GM18870 (cell line): ENCODE measurements around the gene FKBP5.
"Not testable (repeated sequence)": the region's sequence is repeated elsewhere in the genome, so short reads cannot be mapped to it uniquely, and the experiment has no call there.

Experiments used
- ATAC-seq: cut with Tn5 transposase; IDR thresholded peaks from one replicate; pipeline ENCODE4 v1.9.1; 2021; ENCODE audit warnings: moderate library complexity; ENCODE audit not compliant: unreplicated experiment

Gene FKBP5

DNA sequence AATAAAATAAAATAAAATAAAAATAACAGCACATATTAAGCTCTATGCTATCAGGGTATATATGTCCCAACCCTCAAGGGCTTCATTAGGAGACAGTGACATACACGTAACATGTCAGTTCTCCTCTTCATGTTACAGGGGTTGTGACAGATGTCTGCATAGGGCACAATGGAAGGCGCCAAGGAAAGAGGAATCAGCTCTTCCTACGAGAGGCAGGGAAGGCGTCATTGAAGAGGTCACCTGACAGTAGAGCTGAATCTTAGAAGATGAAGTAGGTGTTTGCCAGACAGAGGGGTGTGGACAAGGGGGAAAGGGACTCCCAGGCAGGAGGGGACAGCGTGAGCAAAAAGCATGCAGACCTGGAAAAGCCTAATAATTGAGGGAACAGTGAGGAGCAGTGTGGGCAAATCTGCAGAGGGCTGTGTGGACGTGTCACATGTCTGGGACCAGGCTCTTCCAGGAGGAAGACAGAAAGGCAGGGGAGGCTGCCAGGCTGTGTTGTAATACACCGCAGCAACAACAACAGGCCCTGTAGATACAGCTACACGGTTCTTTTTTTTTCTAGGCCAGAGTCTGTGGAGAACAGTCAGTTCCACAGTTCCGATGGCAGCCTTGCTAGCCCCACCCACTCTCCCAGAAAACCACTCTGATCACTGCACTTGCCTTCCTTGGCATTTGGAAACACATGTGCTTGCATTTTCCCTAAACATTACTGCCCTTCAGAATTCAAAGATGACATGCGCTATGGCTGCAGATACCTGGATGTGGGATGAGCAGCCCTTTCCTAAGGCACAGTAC is 2.5 kb upstream of the FKBP5 start:
- no peak for ATAC-seq

DNA sequence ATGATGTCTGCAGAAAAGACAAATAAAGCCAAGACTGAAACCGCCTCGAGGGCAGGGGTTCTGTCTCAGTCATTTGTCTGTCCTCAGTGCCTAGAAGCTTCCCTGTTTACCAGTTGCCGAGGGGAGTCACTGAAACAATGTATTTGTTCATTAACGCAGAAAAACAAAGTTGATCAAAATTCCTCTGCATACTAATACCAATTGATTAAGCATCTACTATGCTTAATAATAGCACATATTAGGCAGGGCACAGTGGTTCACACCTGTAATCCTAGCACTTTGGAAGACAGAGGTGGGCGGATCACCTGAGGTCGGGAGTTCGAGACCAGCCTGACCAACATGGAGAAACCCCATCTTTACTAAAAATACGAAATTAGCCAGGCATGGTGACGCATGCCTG is 1.8 kb upstream of the FKBP5 start:
- ATAC-seq = no peak

DNA sequence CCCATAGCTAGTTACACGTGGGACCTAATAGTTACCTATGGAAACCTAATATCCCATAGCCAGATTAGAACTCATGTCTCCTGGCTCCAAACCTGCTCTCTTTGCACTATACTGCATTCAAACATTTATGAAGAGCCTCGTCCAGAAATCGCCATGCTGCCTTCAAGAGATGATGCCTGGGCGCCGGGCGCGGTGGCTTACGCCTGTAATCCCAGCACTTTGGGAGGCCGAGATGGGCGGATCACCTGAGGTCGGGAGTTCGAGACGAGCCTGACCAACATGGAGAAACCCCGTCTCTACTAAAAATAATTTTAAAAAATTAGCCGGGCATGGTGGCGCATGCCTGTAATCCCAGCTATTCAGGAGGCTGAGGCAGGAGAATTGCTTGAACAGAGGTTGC is 1.3 kb upstream of the FKBP5 start:
- not testable (repeated sequence) for ATAC-seq

DNA sequence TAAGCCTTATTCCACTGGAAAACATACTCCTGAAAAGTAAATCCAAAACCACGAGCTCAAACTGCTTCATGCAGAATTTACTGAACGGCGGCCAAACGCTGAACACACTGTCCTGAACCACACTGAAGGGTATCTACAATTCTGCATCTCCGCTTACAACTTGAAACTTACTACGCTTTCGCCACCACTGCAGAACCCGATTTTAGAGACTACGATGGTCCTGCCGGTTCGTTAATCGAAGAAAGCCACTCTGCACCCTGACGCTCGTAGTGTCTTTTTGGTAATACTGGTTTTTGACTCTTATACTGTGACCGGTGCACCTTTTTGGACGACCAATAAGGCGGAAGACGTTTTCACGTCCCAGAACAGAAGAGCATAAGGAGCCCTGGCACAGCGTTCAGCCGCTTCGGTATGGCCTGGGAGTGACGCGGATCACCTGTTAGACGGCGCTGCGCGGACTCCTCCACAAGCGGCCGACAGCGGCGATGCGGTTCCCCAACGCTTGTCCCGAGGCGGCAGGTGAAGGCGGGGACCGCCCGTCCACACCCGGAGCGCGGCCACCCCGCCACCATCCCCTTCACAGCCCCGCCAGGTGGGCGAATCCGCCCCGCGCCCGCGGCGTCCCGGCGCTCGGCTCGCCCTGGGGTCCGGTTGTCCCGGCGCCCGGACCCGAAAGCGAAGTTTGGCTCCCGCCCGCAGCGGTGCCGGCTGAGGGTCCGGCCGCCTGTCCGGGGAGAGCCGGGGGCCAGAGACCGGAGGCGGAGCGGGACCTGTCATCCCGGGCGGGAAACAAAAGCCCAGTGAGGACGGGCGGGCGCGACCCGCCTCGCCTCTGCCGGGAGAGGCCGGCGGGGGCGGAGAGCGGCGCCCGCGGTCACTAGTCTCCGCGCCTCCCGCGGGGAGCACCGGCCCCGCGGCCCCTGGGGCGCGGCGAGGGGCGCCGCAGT is 784 bp downstream of the FKBP5 start:
- ATAC-seq = no peak

DNA sequence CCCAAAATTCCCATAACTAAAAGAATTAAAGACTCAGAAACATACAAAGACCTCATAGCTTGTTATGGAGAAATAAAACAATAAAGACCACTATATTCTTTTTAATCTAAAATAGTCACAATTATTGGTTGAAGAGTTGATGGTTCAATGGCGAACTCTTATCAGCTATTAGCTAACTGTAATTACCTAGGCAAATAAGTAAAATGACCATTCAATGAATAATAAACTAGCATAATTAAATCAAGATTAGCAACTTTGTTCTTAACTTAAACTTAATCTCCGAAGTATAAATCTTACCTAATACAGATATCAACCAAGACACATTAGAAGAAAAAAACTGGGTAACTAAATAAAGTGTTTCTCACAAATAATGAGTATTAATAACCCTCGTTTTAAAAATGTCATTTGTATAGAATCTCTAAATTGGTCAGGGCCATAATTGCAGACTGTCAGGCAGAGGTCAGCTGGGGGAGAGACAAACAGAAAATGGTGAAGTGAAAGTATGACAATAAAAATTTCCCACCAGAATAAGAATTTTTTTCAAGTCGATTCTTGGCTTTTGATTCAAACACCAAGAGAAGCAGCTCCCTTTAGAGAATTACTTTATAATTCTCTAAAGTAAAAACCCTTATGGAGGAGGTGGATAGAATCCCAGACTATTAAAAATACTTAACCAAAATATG is 1.7 kb downstream of the FKBP5 start:
- ATAC-seq = no peak

DNA sequence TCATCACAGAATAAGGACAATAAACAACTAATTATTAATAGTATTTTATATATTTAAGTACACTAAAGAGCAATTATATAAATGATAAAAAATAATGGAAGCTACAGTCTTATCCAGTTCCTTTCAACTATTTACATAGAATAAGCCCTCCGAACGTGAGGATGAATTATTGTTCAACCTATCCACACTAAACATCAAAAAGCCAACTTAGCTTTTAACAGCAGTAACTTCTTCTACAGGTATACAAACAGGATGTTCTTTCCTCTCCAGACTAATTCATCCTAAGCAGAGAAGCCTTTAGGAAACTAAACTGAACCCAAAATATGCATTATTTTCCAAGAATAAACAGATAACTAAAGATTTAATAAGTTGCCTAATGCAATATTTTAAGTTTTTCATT is 2.3 kb downstream of the FKBP5 start:
- ATAC-seq = no peak

DNA sequence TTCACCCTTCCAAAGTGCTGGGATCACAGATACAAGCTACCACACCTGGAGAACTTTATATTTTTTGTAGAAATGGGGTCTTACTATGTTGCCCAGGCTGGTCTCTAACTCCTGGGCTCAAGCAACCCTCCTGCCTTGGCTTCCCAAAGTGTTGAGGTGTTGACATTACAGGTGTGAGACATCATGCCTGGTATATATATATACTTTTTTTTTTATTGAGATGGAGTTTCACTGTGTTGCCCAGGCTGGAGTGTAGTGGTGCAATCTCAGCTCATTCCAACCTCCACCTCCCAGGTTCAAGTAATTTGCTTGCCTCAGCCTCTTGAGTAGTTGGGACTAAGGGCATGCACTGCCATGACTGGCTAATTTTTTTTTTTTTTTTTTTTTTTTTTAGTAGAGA is 5.4 kb downstream of the FKBP5 start:
- ATAC-seq = no peak

DNA sequence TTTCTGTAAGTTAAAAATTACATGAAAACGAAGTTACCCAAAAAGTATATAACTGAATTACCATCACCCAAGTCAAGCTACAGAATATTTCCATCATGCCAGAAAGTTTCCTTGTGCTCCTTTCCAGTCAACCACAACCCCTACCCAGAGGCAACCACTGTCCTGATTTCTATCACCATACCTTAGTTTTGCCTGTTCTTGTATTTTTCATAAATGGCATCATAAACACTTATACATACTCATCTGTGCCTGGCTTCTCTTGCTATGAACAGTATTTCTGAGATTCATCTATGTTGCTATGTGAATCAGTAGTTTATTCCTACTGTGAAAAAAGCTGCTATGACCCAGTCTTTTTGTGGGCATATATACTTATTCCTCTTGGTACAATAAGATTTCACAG is 7.4 kb downstream of the FKBP5 start:
- ATAC-seq = no peak

DNA sequence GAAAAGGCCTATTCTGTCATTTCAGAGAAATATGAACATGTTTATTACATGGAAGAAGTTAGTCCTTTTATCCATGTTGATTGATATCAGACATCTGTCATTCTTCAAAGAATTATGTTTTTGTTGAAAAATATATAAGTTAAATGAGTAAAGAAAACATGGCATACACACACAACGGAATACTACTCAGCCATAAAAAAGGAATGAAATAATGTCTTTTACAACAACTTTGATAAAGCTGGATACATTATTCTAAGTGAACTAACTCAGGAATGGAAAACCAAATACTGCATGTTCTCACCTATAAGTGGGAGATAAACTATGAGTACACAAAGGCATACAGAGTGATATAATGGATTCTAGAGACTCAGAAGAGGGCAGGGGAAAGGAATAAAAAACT is 9.3 kb downstream of the FKBP5 start:
- ATAC-seq = no peak

DNA sequence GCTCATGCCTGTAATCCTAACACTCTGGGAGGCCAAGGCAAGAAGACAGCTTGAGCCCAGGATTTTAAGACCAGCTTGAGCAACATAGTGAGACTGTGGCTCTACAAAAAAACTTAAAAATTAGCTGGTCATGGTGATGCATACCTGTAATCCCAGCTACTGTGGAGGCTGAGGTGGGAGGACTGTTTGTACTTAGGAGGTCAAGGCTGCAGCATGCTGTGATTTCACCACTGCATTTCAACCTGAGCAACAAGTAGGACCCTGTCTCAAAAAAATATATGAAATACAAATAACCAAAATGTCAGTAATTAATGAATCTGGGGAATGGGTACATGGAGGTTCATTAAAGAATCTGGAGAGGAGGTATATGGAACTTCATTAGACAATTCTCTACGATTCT is 9.9 kb downstream of the FKBP5 start:
- no peak for ATAC-seq

DNA sequence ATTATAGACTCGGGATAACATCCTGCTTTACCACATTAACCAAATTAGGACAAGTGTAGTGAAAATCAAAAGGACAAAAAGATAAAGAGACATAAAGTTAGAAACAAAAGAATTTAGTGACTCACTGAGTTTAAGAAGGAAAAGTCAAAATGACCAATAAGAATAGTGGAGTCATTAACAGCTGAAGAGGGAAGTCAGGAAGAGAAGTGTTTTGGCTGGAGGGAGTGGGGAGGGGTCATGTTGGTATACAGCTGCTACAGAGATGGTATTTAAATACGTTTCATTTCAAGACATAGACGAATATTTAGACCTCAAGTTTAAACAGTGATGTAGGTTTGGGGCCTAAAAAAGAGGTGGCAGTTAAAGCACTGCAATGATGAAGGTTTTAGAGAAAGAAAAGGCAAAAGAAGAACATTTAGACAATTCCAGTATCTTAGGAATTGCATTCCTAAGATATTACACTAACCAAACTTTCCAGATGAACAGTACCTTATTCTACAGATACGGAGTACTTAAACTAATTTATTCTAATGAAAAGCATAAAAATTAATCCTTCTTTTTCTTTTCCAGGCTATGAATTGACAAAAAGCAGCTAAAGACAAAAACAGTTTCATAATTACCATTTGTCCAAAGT is 10.6 kb downstream of the FKBP5 start:
- no peak for ATAC-seq

DNA sequence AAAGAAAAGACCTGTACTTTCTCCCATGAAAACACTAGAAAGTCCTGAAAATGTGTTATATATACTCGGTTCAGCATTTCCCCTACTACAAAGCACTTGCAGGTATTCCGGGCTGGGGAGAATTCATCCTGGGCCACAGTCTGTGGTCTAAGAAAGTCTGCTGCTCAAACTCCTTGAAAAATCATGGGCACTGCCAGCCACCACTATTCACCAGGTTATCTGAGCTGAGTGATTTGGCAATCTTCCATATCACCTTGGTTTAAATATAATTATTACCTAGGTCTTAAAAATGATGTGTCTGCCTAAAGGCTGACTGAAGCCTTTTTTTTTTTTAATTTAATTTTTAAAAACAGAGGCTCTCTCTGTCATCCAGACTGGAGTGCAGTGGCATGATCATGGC is 11.3 kb downstream of the FKBP5 start:
- no peak for ATAC-seq

DNA sequence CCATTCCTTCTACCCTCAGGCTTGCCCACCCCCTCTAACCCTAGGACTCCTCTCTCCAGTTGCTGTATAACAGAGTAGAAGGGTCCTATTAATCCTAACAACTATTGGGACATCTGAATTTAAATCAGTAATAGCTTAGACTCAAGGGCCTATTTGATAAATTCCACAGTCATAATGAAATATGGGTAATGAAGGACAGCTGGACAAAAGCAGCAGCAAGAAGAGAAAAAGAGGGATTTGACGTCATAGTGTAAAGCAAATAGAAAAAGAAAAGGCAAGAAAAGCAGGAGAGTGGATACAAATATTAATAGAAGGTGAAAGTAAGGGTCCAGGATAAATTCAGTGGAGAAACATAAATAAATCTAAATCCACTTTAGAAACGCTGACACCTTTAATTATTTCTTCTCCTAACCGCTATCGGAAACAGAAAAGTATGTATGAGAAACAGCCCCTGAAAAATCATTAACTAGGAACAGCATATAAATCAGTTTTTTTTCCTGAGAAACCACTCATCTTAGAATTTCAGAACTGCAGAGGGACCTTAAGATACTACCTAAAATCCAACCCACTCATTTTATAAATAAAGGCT is 12.8 kb downstream of the FKBP5 start:
- ATAC-seq = no peak

DNA sequence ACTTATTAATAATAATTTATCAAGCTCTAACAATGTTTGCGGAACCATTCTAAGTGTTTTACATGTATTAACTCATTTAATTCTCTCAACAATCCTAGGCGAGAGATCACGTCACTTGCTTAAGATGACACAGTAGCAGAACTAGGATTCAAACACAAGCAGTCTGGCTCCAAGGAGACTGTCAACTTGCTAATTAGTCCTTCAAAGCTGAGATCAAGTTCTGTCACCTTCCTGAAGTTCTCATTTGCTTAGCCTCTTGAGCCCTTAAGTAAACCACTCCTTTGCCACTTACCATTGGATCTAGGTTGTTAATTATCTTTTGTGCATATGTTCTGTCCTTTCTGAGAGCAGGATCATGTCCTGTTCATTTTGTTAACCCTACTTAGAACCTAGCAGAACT is 14.1 kb downstream of the FKBP5 start:
- no peak for ATAC-seq

DNA sequence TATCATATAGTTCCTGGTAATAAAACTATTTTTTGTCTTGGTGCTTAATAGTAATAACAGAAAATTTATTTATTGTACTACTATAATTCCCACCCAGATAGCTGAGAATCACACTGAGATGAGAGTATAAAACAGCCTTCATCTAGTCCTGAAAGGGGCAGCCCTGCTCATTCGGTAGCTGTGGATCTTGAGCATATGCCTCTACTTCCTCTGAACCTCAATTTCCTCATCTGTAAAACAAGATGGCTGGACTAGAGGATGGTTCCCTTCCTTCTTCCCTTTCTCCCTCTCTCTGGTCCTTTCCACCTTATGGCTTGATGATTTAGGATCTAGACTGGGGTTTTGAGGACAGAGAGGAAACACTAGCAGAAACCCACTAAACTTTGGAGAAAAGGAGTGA is 15.0 kb downstream of the FKBP5 start:
- no peak for ATAC-seq

DNA sequence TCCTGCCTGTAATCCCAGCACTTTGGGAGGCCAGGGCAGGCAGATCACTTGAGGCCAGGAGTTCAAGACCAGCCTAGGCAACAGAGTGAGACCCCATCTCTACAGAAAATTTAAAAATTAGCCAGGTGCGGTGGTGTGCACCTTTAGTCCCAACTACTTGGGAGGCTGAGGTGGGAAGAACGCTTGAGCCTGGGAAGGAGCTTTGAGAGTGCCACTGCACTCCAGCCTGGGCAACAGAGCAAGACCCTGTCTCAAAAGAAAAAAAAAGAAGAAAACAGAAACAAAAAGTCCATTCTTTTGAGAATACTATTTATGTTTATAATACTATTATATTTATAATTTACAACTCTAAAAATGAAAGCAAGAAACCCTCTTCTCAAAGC is 15.4 kb downstream of the FKBP5 start:
- not testable (repeated sequence) for ATAC-seq

DNA sequence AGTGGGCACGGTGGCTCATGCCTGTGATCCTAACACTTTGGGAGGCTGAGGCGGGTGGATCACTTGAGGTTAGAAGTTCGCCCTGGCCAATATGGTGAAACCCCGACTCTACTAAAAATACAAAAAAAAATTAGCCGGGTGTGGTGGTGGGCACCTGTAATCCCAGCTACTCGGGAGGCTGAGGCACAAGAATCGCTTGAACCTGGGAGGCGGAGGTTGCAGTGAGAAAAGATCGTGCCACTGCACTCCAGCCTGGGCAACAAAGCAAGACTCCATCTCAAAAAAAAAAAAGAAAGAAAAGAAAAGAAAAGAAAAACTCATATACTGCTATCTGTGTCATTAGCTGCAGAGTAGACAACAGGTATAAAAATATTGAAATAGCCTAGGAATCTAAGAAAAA is 18.3 kb downstream of the FKBP5 start:
- not testable (repeated sequence) for ATAC-seq

DNA sequence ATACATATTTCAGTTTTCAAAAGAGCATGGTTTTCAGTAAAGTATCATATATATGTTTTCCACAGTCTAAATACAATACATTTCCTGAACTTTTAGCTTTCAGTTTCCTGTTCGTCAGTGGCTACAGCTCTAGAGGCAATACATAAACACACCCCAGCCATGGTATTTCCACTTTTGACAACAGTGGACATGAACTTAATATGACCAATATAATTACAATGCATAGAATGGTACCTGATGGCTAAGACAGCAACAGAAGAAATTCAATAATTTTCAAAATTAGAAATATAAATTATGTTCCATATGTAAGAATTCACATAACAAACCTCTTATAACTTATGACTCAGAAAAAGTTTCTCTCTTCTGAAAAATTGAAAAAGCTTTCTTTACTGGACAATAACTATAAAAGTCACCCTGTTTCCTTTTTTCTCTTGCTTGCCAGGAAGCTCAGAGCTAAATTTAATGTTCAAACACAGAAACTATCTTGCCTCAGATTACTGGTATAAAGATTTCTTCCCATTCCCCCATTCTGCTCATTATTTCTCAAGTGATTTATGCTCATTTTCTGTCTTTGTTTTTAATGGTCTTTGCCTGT is 19.2 kb downstream of the FKBP5 start:
- ATAC-seq = no peak

DNA sequence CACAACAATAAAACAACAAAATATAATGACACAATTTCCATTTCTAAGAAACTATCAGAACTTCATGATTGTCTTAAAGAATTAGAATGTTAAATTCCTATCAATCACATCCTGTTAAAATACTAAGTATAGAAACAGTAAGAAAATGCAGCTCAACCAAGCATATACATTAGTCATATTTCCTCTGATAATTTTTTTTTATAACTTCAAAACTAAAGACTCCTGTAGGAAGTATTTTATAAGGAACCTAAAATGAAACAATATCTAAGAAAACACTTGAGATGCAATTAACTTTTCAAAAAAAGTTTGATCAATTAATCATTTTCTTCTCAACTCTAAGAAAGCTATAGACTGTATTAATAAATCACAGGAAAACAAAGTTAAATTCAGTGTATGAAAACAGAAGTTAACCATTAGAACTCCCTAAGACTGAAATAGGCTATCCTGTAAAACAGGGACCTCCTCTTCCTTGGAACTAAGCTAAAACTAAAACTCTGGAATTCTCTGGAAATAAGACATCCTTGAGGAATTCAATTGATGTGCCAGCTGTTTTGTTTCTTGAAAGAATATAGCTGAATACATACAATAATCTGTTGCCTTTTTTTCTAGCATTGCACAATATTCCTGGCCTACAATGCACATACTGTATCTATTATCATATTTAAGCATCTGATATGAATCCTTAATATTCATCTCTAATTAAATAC is 19.8 kb downstream of the FKBP5 start:
- no peak for ATAC-seq

DNA sequence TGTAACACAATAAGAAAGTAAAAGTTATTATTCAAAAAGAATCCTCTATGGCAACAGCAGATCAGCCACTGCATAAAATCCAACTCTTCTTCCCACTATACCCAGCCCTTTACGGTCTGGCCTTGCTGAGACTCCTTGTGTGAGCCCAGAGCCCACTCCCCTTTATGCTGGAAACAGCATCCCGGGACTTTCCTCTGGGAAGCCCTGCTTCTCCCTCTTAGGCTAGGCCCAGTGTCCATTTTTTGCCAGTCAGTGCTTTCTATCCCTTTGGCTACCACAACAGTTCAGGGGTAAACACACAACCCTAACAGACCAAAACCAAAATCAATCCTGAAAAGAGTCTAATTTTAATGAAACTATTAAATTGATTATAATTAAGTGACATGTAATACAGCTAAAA is 20.6 kb downstream of the FKBP5 start:
- ATAC-seq = no peak
